Natural killer cell (primary cell): ENCODE data around the gene NAA35. TPM values are rescaled to one million over a fixed set of nuclear protein-coding genes. Genes with fewer than 3 reads are reported as not detected.
"Not testable (repeated sequence)": the region's sequence is repeated elsewhere in the genome, so short reads cannot be mapped to it uniquely, and the experiment has no call there.

Source experiments
- ATAC-seq, 3 donors: fragments of 150-1000 bp in 2 of 3; fragments of 200-7000 bp in 1 of 3; cut with Tn5 transposase; 1 replicate in 1 of 3; 2 replicates in 2 of 3; pipeline ENCODE4 v1.10.0; 2021; ENCODE audit warnings: mild to moderate bottlenecking in 2 of 3, moderate library complexity in 2 of 3
- DNase-seq, 2 donors: peaks; one replicate each; pipeline versions ENCODE4 v3.0.0 to v3.0.0-alpha.2; 2013 to 2021; ENCODE audit warnings: mixed read lengths in 1 of 2
- H3K27ac ChIP-seq: one replicate; pipeline ENCODE4 v1.5.1; 2013; ENCODE audit warnings: mild to moderate bottlenecking, low read length
- H3K27me3 ChIP-seq: one replicate; pipeline ENCODE4 v1.6.1; 2013; ENCODE audit warnings: low read length; ENCODE audit not compliant: control insufficient read depth, insufficient read depth
- H3K36me3 ChIP-seq: one replicate; pipeline ENCODE4 v1.6.1; 2013; ENCODE audit warnings: low read length; ENCODE audit not compliant: control insufficient read depth, insufficient read depth
- H3K4me1 ChIP-seq: one replicate; pipeline ENCODE4 v1.6.1; 2013; ENCODE audit warnings: low read length; ENCODE audit not compliant: control insufficient read depth, insufficient read depth
- H3K4me3 ChIP-seq: one replicate; pipeline ENCODE4 v1.5.1; 2013; ENCODE audit warnings: low read length
- H3K9me3 ChIP-seq: one replicate; pipeline ENCODE4 v1.6.1; 2013; ENCODE audit warnings: low read length; ENCODE audit not compliant: control insufficient read depth, insufficient read depth
- H3K27ac Mint-ChIP-seq, 2 donors: one replicate each; pipeline ENCODE4 v1.8.0; 2022; ENCODE audit warnings: mild to moderate bottlenecking in 2 of 2, mixed read lengths in 2 of 2, moderate library complexity in 1 of 2
- H3K27me3 Mint-ChIP-seq, 2 donors: one replicate each; pipeline ENCODE4 v1.8.0; 2022; ENCODE audit warnings: low read depth in 2 of 2, mixed read lengths in 2 of 2
- H3K36me3 Mint-ChIP-seq: one replicate; pipeline ENCODE4 v1.8.0; 2022; ENCODE audit warnings: mixed read lengths
- H3K4me1 Mint-ChIP-seq, 2 donors: one replicate each; pipeline ENCODE4 v1.8.0; 2022; ENCODE audit warnings: mixed read lengths in 2 of 2
- H3K4me3 Mint-ChIP-seq: one replicate; pipeline ENCODE4 v1.8.0; 2022; ENCODE audit warnings: mild to moderate bottlenecking, moderate library complexity, mixed read lengths
- H3K9me3 Mint-ChIP-seq, 2 donors: one replicate each; pipeline ENCODE4 v1.8.0; 2022; ENCODE audit warnings: mixed read lengths in 2 of 2
- WGBS: methylation state at CpG from one replicate; pipeline ENCODE4 v1.1.7; 2013; ENCODE audit warnings: missing lambda C conversion rate; ENCODE audit not compliant: insufficient coverage; 5-methylcytosine and 5-hydroxymethylcytosine counted together
- intact Hi-C: fragments of 100-400 bp; cut with micrococcal nuclease; formaldehyde crosslinking; loops from one replicate; pipeline ENCODE4 v1.14.2; 2022
- total RNA-seq, 4 donors: library from RNA; stranded (reverse); fragments of 120-200 nt in 1 of 4; gene quantifications; one replicate each; pipeline versions ENCODE4 v1.2.3 to v1.2.4, GENCODE V29; 2013 to 2022
- TF ChIP-seq, protein P1 (sequence below): fragments of 200-600 bp; IDR thresholded peaks from one replicate; pipeline ENCODE4 v1.8.0; 2022; ENCODE audit warnings: antibody characterized with exemption

The NAA35 gene
- total RNA-seq, 3 donors from 2014 or later (not counting 1 experiment from before 2014, with no cell fraction given): 19.9 to 27.6 (median 21.0) TPM

- intact Hi-C loops: no loop called here
- Mint-ChIP-seq H3K9me3 (no peaks in the 10 kb centered on the region), H3K4me3 (no peak overlapping the region), H3K36me3 (no peaks in the 10 kb centered on the region), H3K4me1 (peaks cover 3 to 5% of the 10 kb centered on the region in 2 donors), H3K27me3 (peaks cover 0 to 7% of the 10 kb centered on the region in 2 donors), H3K27ac (no peak overlapping the region)
- Histone ChIP-seq H3K9me3 (no peaks in the 10 kb centered on the region), H3K4me3 (no peak overlapping the region), H3K4me1 (no peaks in the 10 kb centered on the region), H3K36me3 (no peaks in the 10 kb centered on the region), H3K27me3 (no peaks in the 10 kb centered on the region), H3K27ac (no peak overlapping the region)
- DNase-seq: no peak
- TF ChIP-seq, protein P1, sequence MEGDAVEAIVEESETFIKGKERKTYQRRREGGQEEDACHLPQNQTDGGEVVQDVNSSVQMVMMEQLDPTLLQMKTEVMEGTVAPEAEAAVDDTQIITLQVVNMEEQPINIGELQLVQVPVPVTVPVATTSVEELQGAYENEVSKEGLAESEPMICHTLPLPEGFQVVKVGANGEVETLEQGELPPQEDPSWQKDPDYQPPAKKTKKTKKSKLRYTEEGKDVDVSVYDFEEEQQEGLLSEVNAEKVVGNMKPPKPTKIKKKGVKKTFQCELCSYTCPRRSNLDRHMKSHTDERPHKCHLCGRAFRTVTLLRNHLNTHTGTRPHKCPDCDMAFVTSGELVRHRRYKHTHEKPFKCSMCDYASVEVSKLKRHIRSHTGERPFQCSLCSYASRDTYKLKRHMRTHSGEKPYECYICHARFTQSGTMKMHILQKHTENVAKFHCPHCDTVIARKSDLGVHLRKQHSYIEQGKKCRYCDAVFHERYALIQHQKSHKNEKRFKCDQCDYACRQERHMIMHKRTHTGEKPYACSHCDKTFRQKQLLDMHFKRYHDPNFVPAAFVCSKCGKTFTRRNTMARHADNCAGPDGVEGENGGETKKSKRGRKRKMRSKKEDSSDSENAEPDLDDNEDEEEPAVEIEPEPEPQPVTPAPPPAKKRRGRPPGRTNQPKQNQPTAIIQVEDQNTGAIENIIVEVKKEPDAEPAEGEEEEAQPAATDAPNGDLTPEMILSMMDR: no peak
- ATAC-seq: peak in 1 of 3 donors; percentile 27
- WGBS: 93% methylated on average over 13 of the region's 14 CpGs
Observed at GRCh38 chr9:86046071-86046636, 105.2 kb downstream of the NAA35 start.

GRCh38 chr9:86046930-86047341 is 106.0 kb downstream of the NAA35 start:
- Mint-ChIP-seq H3K9me3 (no peaks in the 10 kb centered on the region), H3K4me1 (peaks cover 6 to 9% of the 10 kb centered on the region in 2 donors), H3K27me3 (peaks cover 0 to 7% of the 10 kb centered on the region in 2 donors), H3K27ac (no peak overlapping the region), H3K4me3 (no peak overlapping the region), H3K36me3 (no peaks in the 10 kb centered on the region)
- 91% methylated on average over 7 of the region's 8 CpGs for WGBS
- Histone ChIP-seq H3K27ac (no peak overlapping the region), H3K27me3 (no peaks in the 10 kb centered on the region), H3K9me3 (no peaks in the 10 kb centered on the region), H3K36me3 (no peaks in the 10 kb centered on the region), H3K4me3 (no peak overlapping the region), H3K4me1 (no peaks in the 10 kb centered on the region)
- ATAC-seq (no peak), DNase-seq (no peak)
- intact Hi-C loops: no loop called here
- TF ChIP-seq, protein P1: no peak

GRCh38 chr9:86047361-86047760 is 106.4 kb downstream of the NAA35 start:
- H3K9me3 ChIP-seq: no peaks in the 10 kb centered on the region
- peaks cover 0 to 7% of the 10 kb centered on the region in 2 donors for H3K27me3 Mint-ChIP-seq
- no peak overlapping the region for H3K27ac Mint-ChIP-seq

DNA sequence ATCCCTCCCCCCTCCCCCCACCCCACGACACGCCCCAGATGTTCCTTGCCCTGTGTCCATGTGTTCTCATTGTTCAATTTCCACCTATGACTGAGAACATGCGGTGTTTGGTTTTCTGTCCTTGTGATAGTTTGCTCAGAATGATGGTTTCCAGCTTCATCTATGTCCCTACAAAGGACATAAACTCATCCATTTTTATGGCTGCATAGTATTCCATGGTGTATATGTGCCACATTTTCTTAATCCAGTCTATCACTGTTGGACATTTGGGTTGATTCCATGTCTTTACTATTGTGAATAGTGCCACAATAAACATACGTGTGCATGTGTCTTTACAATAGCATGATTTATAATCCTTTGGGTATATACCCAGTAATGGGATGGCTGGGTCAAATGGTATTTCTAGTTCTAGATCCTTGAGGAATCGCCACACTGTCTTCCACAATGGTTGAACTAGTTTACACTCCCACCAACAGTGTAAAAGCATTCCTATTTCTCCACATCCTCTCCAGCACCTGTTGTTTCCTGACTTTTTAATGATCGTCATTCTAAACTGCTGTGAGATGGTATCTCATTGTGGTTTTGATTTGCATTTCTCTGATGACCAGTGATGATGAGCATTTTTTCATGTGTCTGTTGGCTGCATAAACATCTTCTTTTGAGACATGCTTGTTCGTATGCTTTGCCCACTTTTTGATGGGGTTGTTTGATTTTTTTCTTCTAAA is 107.2 kb downstream of the NAA35 start:
- H3K27me3 Mint-ChIP-seq, H3K27ac ChIP-seq, H3K4me3 Mint-ChIP-seq, intact Hi-C loops, H3K4me1 ChIP-seq, H3K9me3 ChIP-seq, DNase-seq, ATAC-seq, H3K36me3 ChIP-seq, H3K4me1 Mint-ChIP-seq, H3K4me3 ChIP-seq, H3K9me3 Mint-ChIP-seq, H3K36me3 Mint-ChIP-seq, H3K27ac Mint-ChIP-seq, H3K27me3 ChIP-seq: not testable (repeated sequence)
- 75% methylated on average over 5 of the region's 7 CpGs for whole genome bisulfite sequencing

More at GRCh38 chr9:86047361-86047760, 106.4 kb downstream of the NAA35 start:
- Histone ChIP-seq H3K27me3 (no peaks in the 10 kb centered on the region), H3K27ac (no peak overlapping the region), H3K4me3 (no peak overlapping the region), H3K36me3 (no peaks in the 10 kb centered on the region), H3K4me1 (no peaks in the 10 kb centered on the region)
- WGBS: 96% methylated on average over 13 of the region's 13 CpGs
- TF ChIP-seq, protein P1: no peak
- ATAC-seq: no peak
- DNase-seq: no peak
- Mint-ChIP-seq H3K36me3 (no peaks in the 10 kb centered on the region), H3K4me3 (no peak overlapping the region), H3K4me1 (peaks cover 6 to 9% of the 10 kb centered on the region in 2 donors), H3K9me3 (no peaks in the 10 kb centered on the region)
- intact Hi-C loops: no loop called here
